GM11168 (cell line): ENCODE data around the gene TFR2.

ENCODE experiments used
- in situ Hi-C: fragments of 300-500 bp; cut with MboI; formaldehyde crosslinking; loops from one replicate; pipeline ENCODE4 v1.12.0; 2022; ENCODE audit warnings: low sequenced_read_pairs; ENCODE audit not compliant: unreplicated experiment

TFR2 gene

DNA sequence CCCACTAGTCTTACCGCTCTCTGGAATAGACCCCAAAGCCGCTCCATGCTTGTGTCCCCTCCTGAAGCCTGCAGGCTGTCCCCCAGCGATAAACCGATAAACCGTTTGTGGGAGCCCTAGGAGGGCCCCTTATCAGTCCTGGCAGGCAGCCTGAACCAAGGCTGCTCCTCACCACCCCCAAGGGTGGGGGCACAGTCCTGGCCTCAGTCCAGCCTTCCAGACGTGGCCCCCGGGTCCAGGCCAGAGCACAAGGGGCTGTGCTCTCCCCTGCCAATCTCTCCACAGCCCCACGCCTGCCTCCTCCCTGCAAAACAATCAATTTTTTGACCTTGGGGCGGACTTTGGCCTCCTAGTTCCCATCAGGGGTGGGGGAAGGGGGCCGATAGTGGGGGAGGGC is at the start of gene TFR2:
TSS of gene TFR2 (minus strand) at position 90 of the 397 bp plus-strand sequence. CDS start at position 47, 43 bp downstream.
- in situ Hi-C loops: no loop called here

DNA sequence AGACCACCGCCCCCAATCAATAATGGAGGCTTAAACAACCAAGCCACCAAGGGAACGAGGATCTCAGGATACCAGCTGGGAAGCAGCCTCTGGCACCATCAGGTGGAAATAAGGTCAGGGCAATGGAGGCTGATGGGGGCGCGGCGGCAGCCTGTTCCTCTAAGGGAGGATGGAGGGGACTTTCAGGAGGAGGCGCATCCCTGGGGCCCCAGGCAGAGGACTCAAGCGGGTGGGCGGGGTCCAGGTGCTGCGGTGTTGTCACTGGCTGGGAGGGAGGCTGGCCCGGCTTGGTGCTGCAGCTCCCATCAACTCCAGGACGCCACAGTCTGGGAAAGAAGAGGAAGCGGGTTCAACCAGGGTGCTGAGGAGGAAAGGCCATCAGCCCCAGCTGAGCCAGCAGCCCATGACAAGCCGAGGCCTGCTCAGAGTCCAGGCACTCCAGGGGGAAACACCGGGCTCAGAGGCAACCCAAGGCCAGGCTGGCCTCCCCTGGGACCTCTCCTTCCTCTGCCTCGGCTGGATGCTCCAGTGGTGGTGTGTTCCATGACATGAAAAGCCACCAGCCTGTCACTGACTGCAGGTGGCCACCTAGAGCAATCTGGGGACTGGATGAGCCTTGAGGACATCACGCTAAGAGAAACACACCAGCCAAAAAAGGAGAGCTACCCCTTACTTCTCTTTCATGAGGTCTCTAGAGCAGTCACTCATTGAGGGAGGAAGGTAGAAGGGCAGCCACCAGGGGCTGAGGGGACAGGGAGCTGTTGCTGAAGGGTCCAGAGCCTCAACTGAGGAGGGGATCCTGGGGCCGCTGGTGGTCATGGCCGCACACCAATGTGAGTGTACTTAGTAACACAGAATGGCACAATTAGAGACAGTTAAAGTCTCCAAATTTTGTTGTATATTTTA is 48.1 kb upstream of the TFR2 start:
- in situ Hi-C loops: no loop called here

DNA sequence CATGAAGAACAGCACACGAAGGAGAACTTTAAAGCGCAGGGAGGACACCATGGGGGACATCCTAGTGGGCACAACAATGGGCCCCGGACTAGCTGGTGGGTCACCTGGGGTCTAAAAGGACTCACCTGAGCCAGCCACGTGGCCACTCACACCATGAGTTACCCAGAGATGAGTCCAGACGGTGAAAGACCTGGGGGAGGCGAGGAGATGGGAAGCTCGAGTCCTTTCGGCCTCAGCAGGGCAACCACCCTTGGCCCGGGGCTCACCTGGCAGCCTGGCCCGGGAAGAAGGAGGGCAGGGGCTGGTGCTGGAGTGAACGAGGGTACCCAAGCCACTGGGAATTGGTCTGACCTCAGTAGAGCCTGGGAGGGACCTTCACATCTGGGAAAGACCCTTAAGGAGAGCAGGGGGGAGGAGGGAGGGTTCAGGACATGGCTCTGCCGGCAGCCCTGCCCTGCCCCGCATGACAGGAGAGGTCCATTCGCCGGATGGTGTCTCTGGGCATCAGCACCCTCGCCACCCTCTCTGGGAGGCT is 47.0 kb upstream of the TFR2 start:
- in situ Hi-C loops: no loop called here

DNA sequence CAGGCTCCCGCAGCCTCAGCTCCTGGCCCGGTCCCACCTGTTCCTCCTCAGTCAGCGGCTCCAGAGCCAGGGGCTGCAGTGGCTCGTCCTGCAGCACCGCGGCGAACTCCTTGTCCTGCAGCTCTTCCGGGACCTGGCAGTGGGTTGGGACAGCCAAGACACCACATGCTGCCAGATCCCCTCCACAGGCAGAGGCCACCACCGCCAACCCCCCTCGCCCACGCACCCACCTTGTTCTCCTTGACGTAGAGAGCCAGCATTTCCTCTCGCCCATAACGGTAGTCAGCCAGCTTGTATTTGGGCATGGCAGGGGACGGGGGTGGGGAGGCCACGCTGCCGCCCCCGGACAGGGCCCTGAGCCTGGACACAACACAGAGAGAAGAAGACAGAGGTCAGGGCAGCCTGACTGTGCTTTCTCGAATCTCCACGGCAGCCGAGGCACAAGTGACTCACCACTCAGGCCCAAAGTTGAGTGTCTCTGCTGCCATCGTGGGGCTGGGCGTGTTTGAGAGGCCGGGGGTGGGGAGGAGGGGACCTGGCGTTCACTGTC is 46.5 kb upstream of the TFR2 start:
- in situ Hi-C loops: no loop called here

DNA sequence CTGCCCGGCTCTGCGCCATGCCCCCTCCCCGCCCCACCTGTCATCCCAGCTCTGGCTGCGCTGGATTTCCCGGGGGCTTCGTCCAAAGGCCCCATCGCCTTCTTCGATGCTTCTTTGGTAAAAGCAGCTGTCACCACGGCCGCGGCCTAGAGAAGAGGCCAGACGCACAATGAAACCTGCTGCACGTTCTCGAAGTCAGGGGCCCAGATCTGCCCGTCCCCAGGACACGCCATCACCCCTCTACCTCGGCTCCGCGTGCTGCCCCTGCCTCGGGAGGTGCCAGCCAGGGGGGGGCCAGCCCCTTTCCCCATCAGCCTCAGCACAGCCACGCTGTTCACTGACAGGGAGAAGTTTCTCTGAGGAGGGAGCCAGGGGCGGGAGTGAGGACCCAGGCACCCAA is 45.9 kb upstream of the TFR2 start:
- in situ Hi-C loops: no loop called here

DNA sequence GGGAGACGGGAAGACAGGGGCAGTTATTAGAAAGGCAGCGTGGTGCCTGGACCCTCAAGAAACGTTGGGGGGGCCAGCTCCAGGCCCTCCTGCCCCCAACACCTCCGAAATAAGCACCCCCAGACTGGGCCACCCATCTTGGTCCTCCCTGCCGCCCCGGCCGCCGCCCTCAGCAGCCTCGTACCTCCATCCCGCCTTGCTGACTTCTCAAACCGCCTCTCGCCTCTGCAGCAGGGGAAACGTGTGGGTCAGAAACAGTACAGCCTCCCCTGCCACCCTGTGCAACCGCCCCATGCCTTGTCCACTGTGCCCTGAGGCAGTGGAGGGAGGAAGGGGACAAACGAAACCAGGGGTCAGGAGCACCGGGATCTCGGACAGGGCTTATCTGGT is 45.5 kb upstream of the TFR2 start:
- in situ Hi-C loops: no loop called here

DNA sequence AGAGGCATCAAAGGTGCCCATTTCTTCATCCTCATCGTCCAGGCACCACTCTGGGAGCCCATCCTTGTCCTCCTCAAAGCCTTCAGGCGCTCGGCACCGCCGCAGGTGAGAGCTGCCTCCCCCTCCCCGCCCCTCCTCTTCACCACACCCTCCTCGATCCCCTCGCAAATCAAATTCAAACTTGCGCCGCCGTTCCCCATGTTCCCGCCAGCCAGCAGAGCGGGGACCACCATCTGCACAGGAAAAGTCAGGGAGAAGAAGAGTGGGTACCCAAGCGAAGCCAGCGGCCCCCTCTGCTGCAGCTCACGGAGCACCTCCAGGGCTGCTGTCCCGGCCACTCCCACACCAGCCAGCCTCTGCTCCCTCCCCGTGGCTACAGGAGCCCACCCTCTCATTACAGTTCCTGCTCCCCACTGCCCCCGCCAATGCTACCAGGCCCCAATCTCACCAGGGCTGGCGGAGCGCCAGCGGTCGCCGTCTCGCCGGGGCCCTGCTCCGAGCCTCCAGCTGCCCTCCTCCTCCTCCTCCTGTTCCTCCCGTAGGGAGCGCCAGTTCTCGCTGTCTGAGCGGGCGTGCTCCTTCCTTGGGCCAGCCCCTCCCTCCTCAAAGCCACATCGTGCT is 45.0 kb upstream of the TFR2 start:
- in situ Hi-C loops: no loop called here

DNA sequence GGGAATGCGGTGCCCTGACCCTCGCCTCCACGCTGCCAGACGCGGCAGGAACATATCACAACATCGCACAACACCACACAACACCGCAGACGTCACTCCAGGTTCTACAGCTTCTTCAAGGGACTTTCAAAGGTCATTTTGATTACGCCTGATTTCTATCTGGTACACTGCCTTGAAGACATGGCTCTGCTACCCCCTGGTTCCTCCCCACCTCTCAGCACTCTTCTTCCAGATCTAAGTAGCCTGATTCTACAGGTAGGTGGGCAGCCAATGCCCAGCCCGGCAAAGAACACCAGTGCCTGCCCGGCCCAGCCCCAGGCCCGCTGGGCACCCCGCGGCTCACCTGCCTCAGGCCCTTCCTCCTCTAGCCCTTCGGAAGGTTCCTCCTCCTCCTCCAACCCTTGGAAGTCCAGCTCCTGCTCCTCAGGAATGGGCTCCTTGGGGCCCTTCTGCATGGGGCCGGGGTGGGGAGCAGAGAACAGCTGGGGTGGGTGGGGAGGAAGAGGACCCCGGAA is 44.3 kb upstream of the TFR2 start:
- in situ Hi-C loops: no loop called here

DNA sequence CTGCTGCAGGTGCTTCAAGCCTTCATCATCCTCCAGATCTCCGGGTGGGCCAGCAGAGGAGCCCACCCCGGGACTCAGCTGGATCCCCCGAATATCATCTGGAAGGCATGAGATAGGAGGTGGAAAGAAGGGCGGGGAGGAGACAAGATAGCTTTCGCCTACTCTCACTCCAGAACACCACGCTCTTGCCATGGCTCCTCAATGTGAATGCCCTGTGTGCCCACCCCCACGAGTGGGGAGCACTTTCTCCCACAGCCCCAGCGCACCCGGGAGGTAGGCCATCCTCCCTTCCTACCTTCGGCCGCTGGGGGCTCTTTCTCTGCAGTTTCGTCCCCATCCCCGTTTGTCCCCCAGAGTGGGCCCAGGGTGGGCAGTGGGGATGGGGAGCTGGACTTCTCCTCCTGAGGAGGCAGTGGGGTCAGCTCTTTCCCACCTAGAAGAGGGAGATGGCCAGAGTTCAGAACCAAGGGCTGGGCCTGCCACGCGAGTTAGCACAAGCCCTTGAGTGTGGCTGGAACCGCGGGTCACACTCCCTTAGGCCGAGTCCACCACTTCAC is 43.8 kb upstream of the TFR2 start:
- in situ Hi-C loops: no loop called here

DNA sequence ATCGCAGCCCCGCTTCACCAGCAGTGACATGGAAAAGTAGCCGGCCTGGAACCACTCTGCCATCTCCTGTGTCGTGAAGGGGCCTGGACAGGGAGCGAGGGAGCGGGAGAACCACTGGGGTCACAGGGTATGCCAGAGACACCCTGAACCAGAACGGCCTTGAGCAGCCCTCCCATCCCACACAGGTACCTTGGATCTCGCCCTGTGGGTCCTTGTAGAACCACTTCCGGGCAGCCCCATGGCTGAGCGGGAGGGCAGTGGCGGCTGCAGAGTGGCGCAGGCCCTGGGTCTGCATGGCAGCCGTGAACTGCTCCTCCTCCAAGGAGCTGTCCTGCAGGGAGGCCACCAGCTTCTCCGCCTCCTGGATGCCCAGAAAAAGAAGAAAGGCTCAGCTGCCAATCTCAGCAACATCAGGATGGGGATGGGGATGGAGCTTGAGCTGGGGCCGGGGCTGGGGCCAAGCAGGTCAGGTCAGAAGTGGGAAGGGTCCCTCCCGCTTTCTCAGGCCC is 43.2 kb upstream of the TFR2 start:
- in situ Hi-C loops: no loop called here

DNA sequence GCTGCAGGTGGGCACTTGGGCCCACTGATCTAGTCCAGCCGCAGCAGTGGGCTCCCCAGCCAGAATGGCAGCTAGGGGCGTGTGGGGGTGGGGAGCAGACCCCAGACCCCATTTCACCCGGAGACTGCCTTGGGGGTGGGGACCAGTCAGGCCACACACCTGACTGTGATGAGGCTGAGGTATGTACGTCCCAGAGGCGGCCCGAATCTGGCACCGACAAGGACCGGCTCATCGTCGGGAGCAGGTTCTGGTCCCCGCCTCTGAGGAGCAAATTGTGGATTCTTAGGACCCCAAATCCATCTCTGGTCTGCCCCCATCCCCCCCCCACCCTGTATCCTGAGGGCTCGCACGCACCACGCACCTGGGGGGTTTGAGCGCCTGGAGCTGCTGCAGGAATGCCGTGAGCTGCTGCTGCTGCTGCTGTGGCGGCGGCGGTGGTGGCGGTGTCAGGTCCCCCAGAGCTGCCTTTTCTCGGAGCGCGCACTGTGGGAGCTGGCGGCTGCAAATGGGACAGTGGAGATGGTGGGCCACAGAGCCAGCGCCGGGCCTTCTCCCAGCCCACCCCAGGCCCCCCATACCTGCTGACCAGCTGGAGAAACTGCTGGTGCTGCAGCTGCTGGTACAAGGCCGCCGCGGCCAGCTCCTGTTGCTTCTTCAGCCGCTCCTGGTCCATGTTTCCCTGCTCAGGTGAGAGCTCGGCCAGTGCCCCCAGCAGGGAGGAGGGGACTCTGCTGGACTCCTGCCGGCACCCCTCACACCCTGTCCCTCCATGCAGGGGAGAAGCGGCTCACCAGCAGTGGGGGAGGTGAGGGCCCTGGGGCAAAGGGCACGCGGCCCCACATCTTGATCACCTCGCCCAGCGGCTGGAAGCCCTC is 42.5 kb upstream of the TFR2 start:
- in situ Hi-C loops: no loop called here

DNA sequence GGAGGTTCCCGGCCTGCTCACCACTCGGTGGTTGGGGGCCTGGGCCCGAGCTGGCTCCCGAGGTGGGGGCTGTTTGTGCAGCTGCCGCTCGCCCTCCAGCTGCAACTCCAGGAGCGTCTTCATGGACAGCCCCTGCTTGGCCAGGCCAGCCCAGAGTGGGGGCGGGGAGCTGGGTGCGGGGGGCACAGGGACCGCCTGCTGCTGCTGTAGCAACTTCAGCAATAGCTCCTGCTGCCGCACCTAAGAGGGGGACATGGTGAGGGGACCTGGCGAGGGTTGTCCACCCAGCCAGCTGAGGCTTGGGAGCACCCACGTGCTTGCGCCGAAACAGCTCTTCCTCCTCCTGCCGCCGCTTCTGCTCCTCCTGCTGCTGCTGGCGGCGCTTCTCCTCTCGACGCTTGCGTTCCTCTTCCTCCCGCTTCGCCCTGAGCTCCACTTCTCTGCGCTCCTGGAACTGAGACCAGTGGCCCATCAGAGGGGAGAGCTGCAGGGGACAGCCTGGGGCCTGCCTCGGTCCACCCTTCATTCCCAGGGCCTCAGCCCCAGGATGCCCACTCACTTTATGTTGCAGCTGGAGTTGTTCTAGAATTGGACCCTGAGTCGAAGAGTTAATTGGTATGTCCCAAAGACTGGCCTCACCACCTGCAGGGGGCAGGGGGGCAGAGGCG is 41.8 kb upstream of the TFR2 start:
- in situ Hi-C loops: no loop called here

DNA sequence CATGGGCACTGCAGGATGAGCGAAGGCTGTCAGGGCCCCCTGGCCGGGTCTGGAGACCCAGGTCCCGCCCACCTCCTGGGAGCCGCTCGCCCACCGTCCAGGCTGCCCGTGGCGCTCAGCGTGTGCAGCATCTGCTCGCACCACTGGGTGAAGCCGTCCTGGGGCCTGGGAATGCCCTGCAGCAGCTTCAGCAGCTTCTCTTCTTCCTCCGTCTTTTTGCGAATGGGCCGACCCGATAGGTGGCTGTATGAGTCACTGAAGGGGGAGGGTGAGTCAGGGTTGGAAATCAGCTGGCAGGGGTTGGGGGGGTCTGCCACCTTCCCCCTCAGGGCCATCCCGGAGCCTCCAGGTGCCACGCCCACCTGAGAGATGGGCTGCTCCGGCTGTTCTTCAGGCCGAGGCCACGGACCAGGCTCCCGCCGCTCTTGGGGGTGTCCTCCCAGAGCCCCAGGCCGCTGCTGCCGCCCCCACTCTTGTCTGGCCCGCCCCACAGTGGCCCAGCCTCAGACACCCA is 40.9 kb upstream of the TFR2 start:
- in situ Hi-C loops: no loop called here

DNA sequence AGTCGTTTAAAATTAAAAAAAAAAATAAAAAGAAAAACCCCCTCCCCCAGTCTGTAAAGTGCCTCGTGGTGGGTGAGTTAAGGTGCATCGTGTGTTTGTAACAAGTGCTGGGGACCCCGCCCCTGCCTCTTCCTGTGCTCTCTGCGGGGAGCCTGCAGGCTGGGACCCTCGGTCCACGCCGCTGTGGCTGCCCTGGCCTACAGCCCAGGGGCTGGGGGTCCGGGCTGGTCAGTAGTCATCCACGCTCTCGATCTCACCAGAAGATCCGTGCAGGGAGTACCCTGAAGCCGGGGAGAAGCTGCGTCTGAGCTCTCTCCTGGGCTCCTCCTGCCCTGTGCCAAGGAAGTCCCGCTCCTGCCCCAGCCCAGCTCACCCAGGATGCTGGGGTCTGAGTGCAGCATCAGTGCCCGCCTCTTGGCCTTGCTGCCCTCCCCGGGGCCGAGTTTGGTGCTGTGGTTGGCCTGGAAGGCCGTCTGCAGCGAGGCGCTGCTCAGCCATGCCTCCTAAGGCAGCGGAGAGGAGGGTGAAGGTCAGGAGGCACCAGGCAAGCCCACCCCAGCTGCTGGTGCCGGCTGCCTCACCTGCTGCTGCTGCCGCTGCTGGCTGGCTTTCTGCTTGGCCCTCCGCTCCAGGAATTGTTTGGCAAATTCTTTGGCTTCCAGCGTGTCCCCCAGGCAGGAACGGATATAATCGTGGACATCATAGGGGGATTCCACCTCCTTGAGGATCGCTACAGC is 40.3 kb upstream of the TFR2 start:
- in situ Hi-C loops: no loop called here

DNA sequence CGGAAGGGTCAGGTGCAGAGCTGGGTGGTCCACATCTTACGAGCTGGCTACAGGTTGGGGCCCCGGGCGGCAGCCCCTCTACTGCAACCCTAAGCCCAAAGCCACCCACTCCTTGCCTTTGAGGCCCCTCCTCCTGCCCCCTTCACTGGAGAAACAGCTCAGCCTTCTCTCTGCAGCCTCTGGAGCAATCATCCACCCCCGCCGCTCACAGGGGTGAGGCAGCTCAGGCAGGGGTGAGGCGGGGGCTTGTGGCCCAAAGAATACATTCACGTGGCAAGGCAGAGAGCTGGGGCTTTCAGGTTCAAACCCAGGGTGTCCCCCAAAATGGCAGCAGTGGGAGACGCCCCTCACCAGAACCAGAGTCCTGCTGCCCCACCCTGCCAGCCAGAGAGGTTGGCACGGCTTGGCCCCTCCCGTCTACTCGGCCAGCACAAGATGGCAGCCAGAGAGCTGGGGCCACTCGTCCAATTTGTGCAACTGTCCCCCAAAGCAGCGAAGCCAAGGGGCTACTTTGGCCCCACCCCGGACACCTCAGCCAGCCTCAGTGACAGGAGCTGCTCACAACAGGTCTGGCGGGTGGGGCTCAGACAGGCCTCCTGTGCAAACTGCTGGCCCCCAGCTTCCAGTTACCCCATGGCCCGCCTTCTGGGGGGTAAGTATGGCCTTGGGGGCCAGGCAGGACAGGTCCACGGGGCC is 39.4 kb upstream of the TFR2 start:
- in situ Hi-C loops: no loop called here

DNA sequence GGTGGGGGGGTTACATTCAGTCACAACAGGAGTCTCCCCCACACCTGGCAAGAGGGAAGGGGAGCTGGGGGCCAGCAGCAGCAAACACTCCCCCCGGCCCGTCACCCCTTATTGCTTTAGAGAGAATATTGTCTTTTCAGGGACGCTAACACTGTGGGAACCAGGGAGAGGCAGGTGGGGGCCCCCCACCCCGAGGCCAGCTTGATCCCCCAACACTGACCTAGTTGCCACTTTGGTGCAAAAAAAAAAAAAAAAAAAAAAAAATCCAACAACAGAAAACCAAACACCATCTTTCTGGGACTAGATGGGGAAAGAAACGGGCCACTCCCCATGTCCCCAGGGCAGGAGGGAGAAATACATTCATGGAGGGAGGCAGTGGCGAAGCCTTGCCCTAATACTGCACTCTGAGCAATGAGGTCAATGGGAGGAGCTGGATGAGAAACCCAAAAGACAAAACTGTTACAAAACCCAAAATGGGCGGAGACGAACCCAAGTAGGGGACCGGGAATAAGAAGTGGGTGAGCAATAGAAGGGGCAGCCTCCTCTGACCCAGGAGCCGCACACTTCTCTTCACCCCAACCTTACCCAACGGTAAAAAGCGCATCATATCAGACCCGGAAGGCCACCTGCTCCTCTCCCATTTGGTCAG is 38.7 kb upstream of the TFR2 start:
- in situ Hi-C loops: no loop called here
